Gastrocnemius medialis (tissue), 4 donors: ENCODE results near the gene NFKB2. TPM values are rescaled to one million over a fixed set of nuclear protein-coding genes. Genes with fewer than 3 reads are reported as not detected.

Source experiments
- ATAC-seq, 2 donors: fragments of 150-250 bp; one replicate each; pipeline ENCODE4 v1.9.1; 2016
- DNase-seq, 2 donors: peaks; one replicate each; pipeline ENCODE4 v3.0.0-alpha.2; 2019
- H3K27ac ChIP-seq, 4 donors: fragments of 200-600 bp; sonication (generic); 1 replicate in 1 of 4; 2 replicates in 3 of 4; pipeline ENCODE4 v1.5.1; 2016 to 2018; ENCODE audit warnings: mild to moderate bottlenecking in 2 of 4, moderate library complexity in 1 of 4
- H3K27me3 ChIP-seq, 3 donors: fragments of 200-600 bp; sonication (generic) in 2 of 3; 1 replicate in 1 of 3; 2 replicates in 2 of 3; pipeline versions ENCODE4 v1.5.1 to v1.6.0; 2016 to 2019; ENCODE audit warnings: mild to moderate bottlenecking in 1 of 3, moderate library complexity in 1 of 3
- H3K36me3 ChIP-seq, 2 donors: fragments of 200-600 bp; sonication (generic) in 1 of 2; one replicate each; pipeline ENCODE4 v1.5.1; 2017 to 2018
- H3K4me1 ChIP-seq, 2 donors: fragments of 200-600 bp; sonication (generic) in 1 of 2; one replicate each; pipeline ENCODE4 v1.5.1; 2016 to 2017; ENCODE audit warnings: mild to moderate bottlenecking in 2 of 2
- H3K4me3 ChIP-seq, 4 donors: fragments of 200-600 bp; sonication (generic) in 3 of 4; 1 replicate in 1 of 4; 2 replicates in 3 of 4; pipeline ENCODE4 v1.5.1; 2016 to 2019; ENCODE audit warnings: mild to moderate bottlenecking in 2 of 4
- H3K9me3 ChIP-seq, 3 donors: fragments of 200-600 bp; sonication (generic) in 2 of 3; 1 replicate in 1 of 3; 2 replicates in 2 of 3; pipeline ENCODE4 v1.5.1; 2016 to 2019
- POLR2A ChIP-seq, 2 donors: fragments of 450-650 bp; IDR thresholded peaks; one replicate each; pipeline ENCODE4 v1.6.1; 2017; ENCODE audit warnings: antibody characterized with exemption in 2 of 2, mild to moderate bottlenecking in 2 of 2, moderate library complexity in 2 of 2
- in situ Hi-C, 4 donors: fragments of 200-750 bp; cut with MboI; loops; one replicate each; pipeline versions ENCODE4 v1.15.0 to v1.8.0; 2017; ENCODE audit warnings: low sequenced_read_pairs in 4 of 4
- intact Hi-C: fragments of 100-400 bp; cut with DNase I; formaldehyde crosslinking; loops from one replicate; pipeline ENCODE4 v1.15.1; 2023; ENCODE audit warnings: low total_unique reads
- total RNA-seq, 4 donors: library from RNA; depleted of rRNA; stranded (reverse); fragments of >200 nt; gene quantifications; one replicate each; pipeline versions ENCODE4 v1.1.0 to v1.2.3, GENCODE V29; 2016
- TF ChIP-seq, protein P1 (sequence below), 5 experiments: fragments of 450-650 bp in 3 of 5; fragments of 200-600 bp in 2 of 5; sonication (generic) in 2 of 5; IDR thresholded peaks in 4 of 5; conservative IDR thresholded peaks in 1 of 5; 1 replicate in 4 of 5; 2 replicates in 1 of 5; pipeline ENCODE4 v1.5.1; 2016 to 2019; ENCODE audit warnings: antibody characterized with exemption in 5 of 5, mild to moderate bottlenecking in 3 of 5, moderate library complexity in 3 of 5

The NFKB2 gene
- total RNA-seq, 4 donors from 2014 or later: 8.6 to 17.3 (median 12.8) TPM

DNA sequence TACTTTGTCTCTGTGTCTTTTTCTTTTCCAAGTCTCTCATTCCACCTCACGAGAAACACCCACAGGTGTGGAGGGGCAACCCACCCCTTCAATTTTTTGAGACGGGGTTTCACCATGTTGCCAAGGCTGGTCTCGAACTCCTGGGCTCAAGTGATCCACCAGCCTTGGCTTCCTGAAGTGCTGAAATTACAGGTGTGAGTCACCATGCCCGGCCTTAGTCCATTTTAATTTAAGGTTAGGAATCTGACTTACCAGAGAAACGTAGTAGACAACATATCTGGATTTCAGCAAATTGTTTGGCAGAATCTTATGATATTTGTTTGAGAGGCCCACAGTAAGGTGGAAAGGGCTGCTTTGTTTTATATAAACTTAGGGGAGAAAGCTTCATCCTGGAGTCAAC, 3.2 kb upstream of the NFKB2 start:
- Histone ChIP-seq H3K4me1 (peaks cover 13 to 15% of the 10 kb centered on the region in 2 donors), H3K4me3 (no peak overlapping the region), H3K9me3 (no peaks in the 10 kb centered on the region), H3K27me3 (no peaks in the 10 kb centered on the region), H3K27ac (no peak overlapping the region), H3K36me3 (no peaks in the 10 kb centered on the region)
- ATAC-seq: no peak
- in situ Hi-C loops: loop anchor here (5.0 to 25.0 kb wide), 3 partner anchors 192 to 195 kb away; no protein-coding TSS in a partner anchor
- DNase-seq: no peak
- TF ChIP-seq, protein P1, sequence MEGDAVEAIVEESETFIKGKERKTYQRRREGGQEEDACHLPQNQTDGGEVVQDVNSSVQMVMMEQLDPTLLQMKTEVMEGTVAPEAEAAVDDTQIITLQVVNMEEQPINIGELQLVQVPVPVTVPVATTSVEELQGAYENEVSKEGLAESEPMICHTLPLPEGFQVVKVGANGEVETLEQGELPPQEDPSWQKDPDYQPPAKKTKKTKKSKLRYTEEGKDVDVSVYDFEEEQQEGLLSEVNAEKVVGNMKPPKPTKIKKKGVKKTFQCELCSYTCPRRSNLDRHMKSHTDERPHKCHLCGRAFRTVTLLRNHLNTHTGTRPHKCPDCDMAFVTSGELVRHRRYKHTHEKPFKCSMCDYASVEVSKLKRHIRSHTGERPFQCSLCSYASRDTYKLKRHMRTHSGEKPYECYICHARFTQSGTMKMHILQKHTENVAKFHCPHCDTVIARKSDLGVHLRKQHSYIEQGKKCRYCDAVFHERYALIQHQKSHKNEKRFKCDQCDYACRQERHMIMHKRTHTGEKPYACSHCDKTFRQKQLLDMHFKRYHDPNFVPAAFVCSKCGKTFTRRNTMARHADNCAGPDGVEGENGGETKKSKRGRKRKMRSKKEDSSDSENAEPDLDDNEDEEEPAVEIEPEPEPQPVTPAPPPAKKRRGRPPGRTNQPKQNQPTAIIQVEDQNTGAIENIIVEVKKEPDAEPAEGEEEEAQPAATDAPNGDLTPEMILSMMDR (IDR thresholded peaks at IDR 0.05 in 4 of 5, conservative IDR thresholded peaks at IDR 0.05 in 1 of 5): no peak
- TF ChIP-seq POLR2A (IDR thresholded peaks at IDR 0.05): no peak
- intact Hi-C loops: no loop called here

DNA sequence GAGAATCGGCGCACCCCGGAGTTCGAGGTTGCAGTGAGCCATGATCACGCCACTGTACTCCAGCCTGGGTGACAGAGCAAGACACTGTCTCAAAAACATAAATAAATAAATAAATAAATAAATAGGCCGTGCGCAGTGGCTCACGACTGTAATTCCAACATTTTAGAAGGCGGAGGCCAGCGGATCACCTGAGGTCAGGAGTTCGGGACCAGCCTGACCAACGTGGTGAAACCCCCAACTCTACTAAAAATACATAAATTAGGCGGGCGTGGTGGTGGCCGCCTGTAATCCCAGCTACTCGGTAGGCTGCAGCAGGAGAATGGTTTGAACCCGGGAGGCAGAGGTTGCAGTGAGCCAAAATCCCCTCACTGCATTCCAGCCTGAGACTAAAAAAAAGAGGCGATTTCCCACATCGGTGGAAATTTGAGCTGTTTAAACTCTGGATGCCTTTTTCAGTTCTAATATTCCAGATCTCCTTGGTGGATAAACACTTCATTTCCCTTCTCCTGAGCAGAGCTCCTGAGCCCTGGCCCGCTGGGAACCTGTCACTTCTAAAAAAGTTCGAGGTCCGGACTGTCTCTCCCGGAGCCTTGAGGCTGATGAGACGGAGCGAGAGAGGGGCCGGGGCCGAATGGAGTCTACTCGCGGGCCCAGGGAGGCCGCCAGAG, 2.0 kb upstream of the NFKB2 start:
- DNase-seq: no peak
- in situ Hi-C loops: loop anchor here (5.0 to 25.0 kb wide), 3 partner anchors 191 to 194 kb away; no protein-coding TSS in a partner anchor

DNA sequence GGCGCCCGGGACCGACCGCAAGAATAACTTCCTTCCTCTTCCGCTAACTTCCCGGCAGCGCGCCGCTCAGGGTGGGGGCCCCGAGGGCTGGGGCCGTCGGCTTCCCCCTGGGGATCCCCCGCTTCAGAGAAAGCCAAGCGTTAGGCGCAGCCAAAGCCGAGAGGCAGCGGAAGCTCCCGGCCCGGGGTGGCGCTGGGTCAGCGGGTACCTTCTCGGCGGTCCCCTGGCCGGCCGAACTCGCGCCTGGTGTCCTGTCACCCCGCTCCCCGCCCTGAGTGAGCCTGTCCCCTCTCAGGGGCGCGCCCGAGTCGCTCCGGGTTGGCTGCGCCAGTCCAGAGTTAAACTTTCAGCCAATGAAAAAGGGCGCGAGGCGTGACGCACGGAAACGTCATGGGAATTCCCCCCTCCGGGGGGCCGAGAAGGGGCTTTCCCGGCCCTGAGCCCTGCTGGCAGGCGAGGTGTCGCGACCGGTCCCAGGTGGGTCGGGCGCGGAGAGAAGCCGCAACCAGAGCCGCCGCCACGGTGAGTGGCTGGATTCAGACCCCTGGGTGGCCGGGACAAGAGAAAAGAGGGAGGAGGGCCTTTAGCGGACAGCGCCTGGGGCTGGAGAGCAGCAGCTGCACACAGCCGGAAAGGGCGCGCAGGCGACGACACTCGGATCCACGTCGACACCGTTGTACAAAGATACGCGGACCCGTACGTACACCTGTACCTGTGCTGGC, 1.3 kb upstream of the NFKB2 start:
- Histone ChIP-seq H3K9me3 (no peaks in the 10 kb centered on the region), H3K27me3 (no peaks in the 10 kb centered on the region), H3K4me3 (peak overlapping the region; percentile 68 to 79 (median 75)), H3K36me3 (peaks cover 0 to 10% of the 10 kb centered on the region in 2 donors), H3K4me1 (peaks cover 21 to 22% of the 10 kb centered on the region in 2 donors), H3K27ac (peak overlapping the region; percentile 90 to 92 (median 92))
- intact Hi-C loops: loop anchor here (1.0 to 2.0 kb wide), 7 partner anchors 28 to 252 kb away; partner anchors contain the start of gene SUFU
- in situ Hi-C loops: loop anchor here (5.0 to 25.0 kb wide), 3 partner anchors 191 to 193 kb away; no protein-coding TSS in a partner anchor
- peak; percentile 88 to 91 for TF ChIP-seq POLR2A (IDR thresholded peaks at IDR 0.05)
- TF ChIP-seq, protein P1 (IDR thresholded peaks at IDR 0.05 in 4 of 5, conservative IDR thresholded peaks at IDR 0.05 in 1 of 5): peak in 4 of 5 experiments; percentile 58 to 98 (median 97)
- peak; percentile 84 to 87 for ATAC-seq
- DNase-seq: peak; percentile 89 to 90

More for the DNA sequence above, 2.0 kb upstream of the NFKB2 start:
- TF ChIP-seq POLR2A (IDR thresholded peaks at IDR 0.05): no peak
- TF ChIP-seq, protein P1 (IDR thresholded peaks at IDR 0.05 in 4 of 5, conservative IDR thresholded peaks at IDR 0.05 in 1 of 5): peak in 2 of 5 experiments; percentile 98 to 99
- peaks cover 0 to 7% of the 10 kb centered on the region in 2 donors for H3K36me3 ChIP-seq
- no peaks in the 10 kb centered on the region for H3K9me3 ChIP-seq
- H3K27me3 ChIP-seq: no peaks in the 10 kb centered on the region
- peaks cover 16% of the 10 kb centered on the region in 2 donors for H3K4me1 ChIP-seq
- peak overlapping the region; percentile 90 to 92 (median 92) for H3K27ac ChIP-seq
- intact Hi-C loops: loop anchor here (1.0 to 2.0 kb wide), 7 partner anchors 29 to 253 kb away; partner anchors contain the start of gene SUFU
- ATAC-seq: no peak
- peak overlapping the region; percentile 68 to 79 (median 75) for H3K4me3 ChIP-seq

DNA sequence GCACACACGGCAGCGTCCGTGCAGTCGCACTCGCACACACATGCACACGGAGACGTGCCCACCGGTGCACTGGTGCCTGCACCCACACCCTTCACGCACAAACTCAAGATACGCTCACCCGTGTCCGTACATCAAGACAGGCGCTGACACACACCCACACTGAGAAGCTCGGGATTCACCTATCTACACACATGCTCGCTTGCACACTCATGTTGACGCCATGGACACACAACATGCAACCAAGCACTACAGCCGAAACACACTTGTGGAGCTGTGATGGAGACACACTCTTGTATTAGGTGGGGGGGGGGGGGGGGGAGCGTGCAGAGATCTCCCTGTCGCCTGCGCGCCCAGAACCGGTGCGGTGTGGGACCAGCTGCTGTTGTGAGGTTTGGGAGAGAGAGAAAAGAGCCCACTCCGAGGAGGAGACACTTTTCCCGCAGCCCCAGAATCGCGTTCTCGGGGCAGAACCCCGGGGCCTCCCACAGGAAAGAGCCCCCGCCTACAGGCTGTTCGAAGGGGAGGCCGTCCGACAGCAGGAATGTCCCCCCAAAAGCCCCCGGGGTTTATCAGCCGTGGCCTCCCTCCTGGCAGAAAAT, 605 bp upstream of the NFKB2 start:
- H3K4me3 ChIP-seq: peak overlapping the region; percentile 68 to 79 (median 75)
- ATAC-seq: peak in 1 of 2 donors; percentile 0
- peak overlapping the region; percentile 90 to 92 (median 92) for H3K27ac ChIP-seq
- peaks cover 0 to 10% of the 10 kb centered on the region in 2 donors for H3K36me3 ChIP-seq
- TF ChIP-seq, protein P1 (IDR thresholded peaks at IDR 0.05 in 4 of 5, conservative IDR thresholded peaks at IDR 0.05 in 1 of 5): no peak
- no peak for TF ChIP-seq POLR2A (IDR thresholded peaks at IDR 0.05)
- peaks cover 25% of the 10 kb centered on the region in 2 donors for H3K4me1 ChIP-seq
- in situ Hi-C loops (loop anchor here (5.0 to 25.0 kb wide), 3 partner anchors 190 to 192 kb away; no protein-coding TSS in a partner anchor), intact Hi-C loops (loop anchor here (1.0 to 5.0 kb wide), 9 partner anchors 27 to 251 kb away; partner anchors contain the start of genes NOLC1, PITX3 and SUFU)
- H3K27me3 ChIP-seq: no peaks in the 10 kb centered on the region
- DNase-seq: no peak
- no peaks in the 10 kb centered on the region for H3K9me3 ChIP-seq
